ENCODE results near the gene INPPL1.
"Not testable (repeated sequence)": the region's sequence is repeated elsewhere in the genome, so short reads cannot be mapped to it uniquely, and the experiment has no call there.

Gene INPPL1

GRCh38 chr11:72243173-72244059 is 18.8 kb downstream of the INPPL1 start:
- DNase-seq (ENCODE audit: low read depth) = no peak

GRCh38 chr11:72244060-72244360 is 19.4 kb downstream of the INPPL1 start, which contains the start of gene PHOX2A:
Gene PHOX2A (minus strand): TSS chr11:72244176. CDS start chr11:72244004, 172 bp downstream.
- DNase-seq (ENCODE audit: low read depth) = no peak

GRCh38 chr11:72244361-72245262 is 20.0 kb downstream of the INPPL1 start:
- no peak for DNase-seq (ENCODE audit: low read depth)

- no peak for DNase-seq (ENCODE audit: low read depth)
Observed at GRCh38 chr11:72245263-72245816, 20.8 kb downstream of the INPPL1 start.

DNA sequence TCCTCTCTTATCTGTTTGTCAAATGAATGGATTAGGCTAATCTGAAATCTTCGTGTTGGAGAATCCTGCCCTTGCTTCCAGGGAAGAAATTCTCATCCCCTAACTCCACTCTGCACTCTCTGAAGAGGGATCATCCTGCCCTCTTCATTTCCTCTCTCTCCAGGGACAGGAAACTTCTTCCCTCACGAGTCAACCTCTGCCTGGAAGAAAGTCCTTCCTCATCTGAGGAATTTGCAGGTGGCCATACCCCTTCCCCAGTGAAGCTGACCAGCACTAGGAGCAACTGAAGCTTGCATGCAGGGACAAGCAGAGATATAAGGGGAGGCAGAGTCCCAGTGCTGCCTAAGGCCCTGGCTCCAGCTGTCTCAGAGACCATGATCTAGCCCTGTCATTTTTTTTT is 23.0 kb downstream of the INPPL1 start:
- no peak for DNase-seq (ENCODE audit: low read depth)

DNA sequence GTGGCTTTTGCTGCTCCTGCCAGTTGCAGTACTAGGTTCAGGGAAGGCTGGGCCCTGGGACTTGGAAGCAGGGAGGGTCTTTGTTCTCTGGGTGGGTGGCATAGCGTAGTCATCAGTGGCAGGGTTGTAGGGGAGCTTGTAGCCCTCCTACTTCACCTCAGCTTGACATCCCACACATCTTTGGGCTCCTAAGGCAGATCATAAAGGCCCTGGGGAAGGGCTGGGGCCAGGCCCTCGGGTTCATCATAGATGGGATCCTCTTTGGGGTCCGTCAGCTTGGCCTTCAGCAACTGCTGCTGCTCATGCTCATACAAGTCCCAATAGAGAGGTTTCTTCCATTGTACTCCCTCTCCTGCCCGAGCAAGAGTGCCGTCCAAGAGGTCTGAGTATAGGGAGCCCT is 25.4 kb downstream of the INPPL1 start:
- no peak for DNase-seq (ENCODE audit: low read depth)

- no peak for DNase-seq (ENCODE audit: low read depth)
Observed at GRCh38 chr11:72250661-72251464, 26.3 kb downstream of the INPPL1 start.

GRCh38 chr11:72251614-72252013 is 27.0 kb downstream of the INPPL1 start:
- DNase-seq (ENCODE audit: low read depth) = no peak

- no peak for DNase-seq (ENCODE audit: low read depth)
Observed at GRCh38 chr11:72253392-72253791, 28.8 kb downstream of the INPPL1 start.

DNA sequence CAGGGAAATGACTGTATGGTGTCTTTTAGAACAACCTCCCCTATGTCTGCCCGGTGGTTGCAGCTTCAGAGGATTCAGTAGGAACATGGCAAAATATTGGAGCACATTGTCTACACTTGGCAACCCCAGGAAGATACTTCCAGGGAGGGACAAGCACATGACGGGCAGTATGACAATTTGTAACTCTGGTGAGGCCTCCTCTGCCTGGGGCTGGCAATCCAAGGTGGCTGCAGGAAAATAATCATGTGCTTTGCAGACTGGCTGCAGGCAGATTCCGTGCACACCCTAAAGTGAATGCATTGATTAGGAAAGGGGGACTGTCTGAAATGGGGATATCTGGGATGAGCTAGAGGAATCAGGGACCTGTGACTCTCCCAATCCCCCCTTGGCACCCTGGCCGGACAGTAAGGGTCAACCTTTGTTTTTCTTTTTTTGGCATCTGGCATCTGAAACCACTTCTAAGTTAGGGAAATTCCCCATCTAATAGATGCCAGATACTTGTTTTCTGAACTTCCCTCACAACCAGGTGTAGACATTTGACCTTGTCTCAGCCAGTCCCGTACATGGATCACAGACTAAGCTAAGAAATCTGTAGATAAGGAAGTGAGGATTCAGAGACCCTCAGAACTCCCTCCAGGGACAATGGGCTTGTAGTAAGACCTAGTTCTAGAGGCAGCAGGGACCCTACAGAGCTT is 29.9 kb downstream of the INPPL1 start:
- DNase-seq (ENCODE audit: low read depth) = no peak

DNA sequence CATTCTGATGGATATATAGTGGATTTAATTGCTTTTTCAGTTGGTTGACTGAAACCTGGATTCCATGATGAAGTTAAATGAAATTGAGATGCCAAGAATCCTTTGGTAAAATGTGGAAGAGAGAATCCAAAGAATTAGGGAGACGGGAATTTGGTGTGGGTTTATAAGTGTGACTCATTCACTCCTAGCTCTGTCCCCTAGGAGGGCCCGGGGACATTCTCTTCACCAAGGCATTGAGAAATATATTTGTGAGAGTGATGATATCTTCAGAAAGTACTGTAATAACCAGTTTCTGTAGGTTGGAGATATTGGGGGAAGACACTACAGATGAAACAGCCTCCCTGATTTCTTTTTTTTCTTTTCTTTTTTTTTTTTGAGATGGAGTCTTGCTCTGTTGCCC is 33.0 kb downstream of the INPPL1 start:
- no peak for DNase-seq (ENCODE audit: low read depth)

DNA sequence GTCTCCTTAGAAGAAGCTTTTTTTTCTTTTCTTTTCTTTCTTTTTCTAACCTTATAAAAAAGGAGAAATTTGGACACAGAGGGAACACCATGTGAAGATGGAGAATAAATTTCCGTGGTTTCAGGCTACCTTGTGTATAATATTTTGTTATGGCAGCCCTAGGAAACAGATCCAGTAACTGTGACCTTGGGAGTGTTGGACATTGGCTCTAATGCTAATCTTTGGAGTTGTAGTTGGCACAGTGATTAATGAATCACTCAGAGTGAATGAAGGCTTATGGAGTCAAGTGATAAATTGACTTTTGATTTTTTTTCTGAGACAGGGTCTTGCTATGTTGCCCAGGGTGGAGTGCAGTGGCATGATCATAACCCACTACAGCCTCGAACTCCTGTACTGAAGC is 34.9 kb downstream of the INPPL1 start:
- DNase-seq (ENCODE audit: low read depth) = no peak

DNA sequence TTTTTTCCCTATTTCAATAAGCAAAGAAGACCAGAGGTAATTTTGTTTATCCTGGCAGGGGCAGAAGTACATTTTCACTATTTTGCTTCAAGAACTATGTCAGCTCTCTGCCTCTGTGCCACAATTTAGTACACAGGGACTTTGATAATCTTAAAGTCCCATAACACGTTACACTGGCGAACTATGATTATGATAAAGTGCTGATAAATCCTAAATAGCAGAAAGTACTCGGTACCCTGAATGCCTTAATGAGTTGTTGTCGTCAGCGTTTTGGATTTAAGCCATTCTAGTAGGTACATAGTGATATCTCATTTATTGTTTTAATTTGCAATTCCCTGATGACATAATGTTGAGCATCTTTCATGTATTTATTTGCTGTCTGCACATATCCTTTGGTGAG is 36.0 kb downstream of the INPPL1 start:
- DNase-seq (ENCODE audit: low read depth) = no peak

DNA sequence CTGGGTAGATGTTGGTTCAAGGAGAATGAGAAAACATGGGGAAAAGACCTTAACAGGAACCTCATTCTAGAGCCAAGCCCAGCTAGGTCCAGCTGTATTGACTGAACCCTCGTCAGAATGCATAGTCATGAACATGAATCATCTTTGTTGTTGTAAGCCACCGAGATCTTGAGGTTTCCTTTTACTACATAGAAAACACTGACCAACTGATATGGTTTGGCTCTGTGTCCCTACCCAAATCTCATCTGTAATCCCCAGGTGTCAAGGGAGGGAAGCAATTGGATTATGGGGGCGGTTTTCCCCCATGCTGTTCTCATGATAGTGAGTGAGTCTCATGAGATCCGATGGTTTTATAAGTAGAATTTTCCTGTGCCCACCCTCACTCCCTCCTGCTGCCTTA is 38.8 kb downstream of the INPPL1 start:
- DNase-seq (ENCODE audit: low read depth) = no peak

DNA sequence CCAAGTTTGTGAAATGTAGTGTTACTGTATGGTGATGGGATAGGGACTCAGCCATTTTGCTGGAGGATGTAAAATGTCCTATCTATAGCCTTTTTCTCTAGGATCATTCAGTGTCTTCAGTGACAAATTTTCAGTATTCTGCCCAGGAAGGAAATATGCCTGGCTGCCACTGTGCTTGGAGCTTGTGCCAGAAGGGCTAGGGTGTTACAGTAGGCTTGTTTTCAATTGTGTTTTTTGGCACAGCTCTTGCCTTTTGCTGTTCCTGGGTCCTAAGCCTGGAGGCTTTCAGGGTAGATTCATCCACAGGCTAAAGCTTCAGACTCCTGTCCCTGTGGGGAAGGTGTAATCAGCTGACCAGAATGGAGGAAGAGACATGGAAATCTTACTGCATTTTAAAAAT is 41.4 kb downstream of the INPPL1 start:
- no peak for DNase-seq (ENCODE audit: low read depth)

- not testable (repeated sequence) for DNase-seq (ENCODE audit: low read depth)
Observed at GRCh38 chr11:72266960-72267359, 42.4 kb downstream of the INPPL1 start.

DNA sequence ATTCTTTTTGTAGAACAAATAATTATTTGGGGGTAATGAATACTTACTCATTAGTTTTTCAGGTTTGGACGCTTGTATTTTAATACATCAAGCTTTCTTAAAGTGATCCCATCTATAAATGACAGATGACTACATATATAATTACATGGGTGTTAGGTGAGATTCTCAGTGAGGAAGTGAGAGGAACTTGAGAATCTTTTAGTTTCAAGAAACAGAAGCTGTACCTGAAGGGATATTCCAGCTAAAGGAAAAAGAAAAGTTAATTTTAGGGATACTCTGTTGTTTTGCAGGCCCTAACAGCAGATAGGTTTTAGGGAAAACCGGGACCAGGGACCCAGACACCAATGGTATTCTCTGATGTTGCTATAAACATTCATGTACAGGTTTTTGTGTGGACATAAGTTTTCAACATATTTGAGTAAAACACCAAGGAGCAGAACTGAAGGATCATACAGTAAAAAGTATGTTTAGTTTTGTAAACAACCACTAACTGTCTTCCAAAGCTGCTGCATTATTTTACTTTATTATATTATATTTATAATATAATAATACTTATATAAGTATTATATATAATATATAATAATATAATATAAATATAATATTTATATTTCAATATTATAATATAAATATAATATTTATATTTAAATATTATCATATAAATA is 43.5 kb downstream of the INPPL1 start:
- no peak for DNase-seq (ENCODE audit: low read depth)

GRCh38 chr11:72271980-72272379 is 47.4 kb downstream of the INPPL1 start:
- DNase-seq (ENCODE audit: low read depth) = no peak

- no peak for DNase-seq (ENCODE audit: low read depth)
Observed at GRCh38 chr11:72274435-72274834, 49.9 kb downstream of the INPPL1 start.

DNA sequence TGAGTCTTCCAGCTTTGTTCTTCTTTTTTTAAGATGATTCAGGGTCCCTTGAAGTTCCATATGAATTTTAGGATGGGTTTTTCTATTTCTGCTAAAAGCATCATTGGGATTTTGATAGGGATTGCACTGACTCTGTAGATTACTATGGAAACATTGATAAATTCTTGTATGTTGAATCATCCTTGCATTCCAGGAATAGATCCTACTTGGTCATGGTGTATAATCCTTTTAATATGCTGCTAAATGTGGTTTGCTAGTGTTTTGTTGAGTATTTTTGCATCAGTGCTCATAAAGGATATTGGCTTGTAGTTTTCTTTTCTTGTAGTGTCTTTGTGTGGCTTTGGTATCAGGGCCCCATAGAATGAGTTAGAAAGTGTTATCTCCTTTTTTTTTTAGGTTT is 54.3 kb downstream of the INPPL1 start:
- DNase-seq (ENCODE audit: low read depth) = peak; percentile 47

- no peak for DNase-seq (ENCODE audit: low read depth)
Observed at GRCh38 chr11:72280037-72280436, 55.5 kb downstream of the INPPL1 start.

Data from GM04503 (cell line).